ENCODE data around the gene AGBL4. TPM values are rescaled to one million over a fixed set of nuclear protein-coding genes. Genes with fewer than 3 reads are reported as not detected.
A peak's percentile ranks its signal among the peaks of the same experiment; 100 is the strongest.

AGBL4 gene
- polyA plus RNA-seq, 3 donors = 0.05 TPM; not detected in 2

DNA sequence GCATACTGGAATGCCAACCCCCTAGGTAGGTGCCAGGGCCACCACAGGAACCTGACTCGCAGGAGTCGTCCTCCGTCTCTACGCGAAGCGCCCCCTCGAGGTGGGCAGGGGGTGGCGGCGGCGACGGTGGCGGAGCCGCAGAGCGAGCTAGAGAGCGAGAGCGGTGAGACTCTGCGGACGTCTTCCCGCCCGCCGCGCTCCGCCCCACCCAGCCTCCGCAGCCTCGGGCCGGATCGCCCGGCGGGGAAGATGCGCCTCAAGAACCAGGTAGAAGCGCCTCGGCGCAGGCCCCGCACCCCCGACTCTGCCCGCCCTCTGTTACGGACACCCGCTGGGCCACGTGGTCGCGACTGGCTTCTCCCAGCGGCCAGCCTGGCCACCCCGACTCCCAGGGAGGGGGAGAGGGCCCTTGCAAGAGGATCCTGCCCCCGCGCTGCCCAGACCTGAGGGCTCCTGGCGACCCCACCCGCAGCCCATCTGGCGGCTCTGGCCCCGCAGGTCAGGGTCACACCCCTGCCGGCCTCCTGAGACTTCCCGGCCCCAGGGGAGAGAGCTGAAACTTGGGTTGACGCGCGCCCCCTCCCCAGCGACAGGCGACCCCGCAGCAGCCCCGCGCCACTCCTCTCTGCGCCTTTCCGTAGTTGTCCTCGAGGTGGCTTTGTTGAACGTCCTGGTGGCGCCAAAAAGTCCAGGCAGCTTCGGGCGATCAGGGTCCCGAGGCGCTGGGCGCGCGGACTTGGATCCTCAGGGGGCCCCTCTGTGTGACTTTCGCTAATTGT lies 24.4 kb upstream of the AGBL4 start:
- Histone ChIP-seq H3K4me1 (ENCODE audit: control insufficient read depth in 1 of 2, insufficient read depth in 2 of 2, low read length in 2 of 2) (no peaks in the 10 kb centered on the region), H2AFZ (ENCODE audit: insufficient read depth, low read depth, low read length, poor library complexity, severe bottlenecking) (peak overlapping the region; percentile 12), H3K9me3 (replicated peaks in 1 of 2; ENCODE audit: control insufficient read depth in 1 of 2, insufficient read depth in 1 of 2, low read length in 2 of 2) (peaks cover 0 to 5% of the 10 kb centered on the region in 2 donors), H3K27me3 (ENCODE audit: control insufficient read depth in 2 of 2, insufficient read depth in 2 of 2, low read length in 2 of 2) (peaks cover 42 to 46% of the 10 kb centered on the region in 2 donors), H4K20me1 (ENCODE audit: insufficient read depth, low read length) (no peaks in the 10 kb centered on the region), H3K36me3 (replicated peaks in 1 of 2; ENCODE audit: control insufficient read depth in 1 of 2, insufficient read depth in 2 of 2, low read length in 2 of 2) (no peaks in the 10 kb centered on the region), H3K4me3 (replicated peaks in 1 of 3; ENCODE audit: low read depth in 2 of 3, low read length in 3 of 3) (no peak overlapping the region), H3K79me2 (ENCODE audit: insufficient read depth, low read length) (no peaks in the 10 kb centered on the region), H3K9ac (ENCODE audit: insufficient read depth, low read length, poor library complexity, severe bottlenecking) (no peak overlapping the region), H3K27ac (ENCODE audit: low read depth in 1 of 2, low read length in 2 of 2) (no peak overlapping the region), H3K4me2 (replicated peaks; ENCODE audit: extremely low read depth, low read length, poor library complexity, severe bottlenecking) (peak overlapping the region; percentile 3)
- Mint-ChIP-seq H3K4me1 (peaks cover 2% of the 10 kb centered on the region), H3K4me3 (peak overlapping the region in 1 of 2 donors; percentile 76), H3K27ac (no peak overlapping the region), H3K9me3 (peaks cover 0 to 12% (median 6%) of the 10 kb centered on the region in 7 donors), H3K27me3 (ENCODE audit: low read depth in 3 of 3) (peaks cover 29 to 35% (median 33%) of the 10 kb centered on the region in 3 donors), H3K36me3 (no peaks in the 10 kb centered on the region)
- intact Hi-C loops (cut with micrococcal nuclease) = no loop called here
- no peak for DNase-seq
- 4% methylated on average over 54 of the region's 72 CpGs for WGBS (ENCODE audit: insufficient coverage)
- TF ChIP-seq, protein P1, sequence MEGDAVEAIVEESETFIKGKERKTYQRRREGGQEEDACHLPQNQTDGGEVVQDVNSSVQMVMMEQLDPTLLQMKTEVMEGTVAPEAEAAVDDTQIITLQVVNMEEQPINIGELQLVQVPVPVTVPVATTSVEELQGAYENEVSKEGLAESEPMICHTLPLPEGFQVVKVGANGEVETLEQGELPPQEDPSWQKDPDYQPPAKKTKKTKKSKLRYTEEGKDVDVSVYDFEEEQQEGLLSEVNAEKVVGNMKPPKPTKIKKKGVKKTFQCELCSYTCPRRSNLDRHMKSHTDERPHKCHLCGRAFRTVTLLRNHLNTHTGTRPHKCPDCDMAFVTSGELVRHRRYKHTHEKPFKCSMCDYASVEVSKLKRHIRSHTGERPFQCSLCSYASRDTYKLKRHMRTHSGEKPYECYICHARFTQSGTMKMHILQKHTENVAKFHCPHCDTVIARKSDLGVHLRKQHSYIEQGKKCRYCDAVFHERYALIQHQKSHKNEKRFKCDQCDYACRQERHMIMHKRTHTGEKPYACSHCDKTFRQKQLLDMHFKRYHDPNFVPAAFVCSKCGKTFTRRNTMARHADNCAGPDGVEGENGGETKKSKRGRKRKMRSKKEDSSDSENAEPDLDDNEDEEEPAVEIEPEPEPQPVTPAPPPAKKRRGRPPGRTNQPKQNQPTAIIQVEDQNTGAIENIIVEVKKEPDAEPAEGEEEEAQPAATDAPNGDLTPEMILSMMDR (IDR thresholded peaks at IDR 0.05) = no peak

DNA sequence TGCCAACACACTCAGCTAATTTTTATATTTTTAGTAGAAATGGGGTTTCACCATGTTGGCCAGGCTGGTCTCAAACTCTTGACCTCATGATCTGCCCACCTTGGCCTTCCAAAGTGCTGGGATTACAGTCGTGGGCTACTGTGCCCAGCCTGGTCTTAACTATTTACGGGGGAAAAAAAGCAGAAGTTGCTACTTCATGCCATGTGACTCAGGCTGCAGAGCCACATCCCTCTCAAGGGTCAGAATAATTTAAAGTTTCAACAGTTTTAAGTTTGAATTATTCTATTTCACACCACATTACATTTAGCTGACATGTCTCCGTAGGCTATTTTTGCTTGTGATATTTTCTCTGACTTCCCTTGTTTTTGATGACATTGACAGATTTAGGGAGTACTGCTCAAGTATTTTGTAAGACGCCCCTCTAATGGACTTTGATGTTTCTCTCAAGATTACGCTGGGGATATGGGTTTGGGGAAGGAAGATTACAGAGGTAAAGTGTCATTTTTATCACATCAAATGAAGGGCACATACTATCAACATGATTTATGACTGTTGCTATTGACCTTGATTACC lies 14.6 kb upstream of the AGBL4 start:
- Histone ChIP-seq H3K27me3 (ENCODE audit: control insufficient read depth in 2 of 2, insufficient read depth in 2 of 2, low read length in 2 of 2) (peaks cover 0 to 4% of the 10 kb centered on the region in 2 donors), H3K4me2 (replicated peaks; ENCODE audit: extremely low read depth, low read length, poor library complexity, severe bottlenecking) (no peak overlapping the region), H3K4me1 (ENCODE audit: control insufficient read depth in 1 of 2, insufficient read depth in 2 of 2, low read length in 2 of 2) (no peaks in the 10 kb centered on the region), H3K9me3 (replicated peaks in 1 of 2; ENCODE audit: control insufficient read depth in 1 of 2, insufficient read depth in 1 of 2, low read length in 2 of 2) (no peaks in the 10 kb centered on the region), H2AFZ (ENCODE audit: insufficient read depth, low read depth, low read length, poor library complexity, severe bottlenecking) (no peak overlapping the region), H3K79me2 (ENCODE audit: insufficient read depth, low read length) (no peaks in the 10 kb centered on the region), H4K20me1 (ENCODE audit: insufficient read depth, low read length) (no peaks in the 10 kb centered on the region), H3K27ac (ENCODE audit: low read depth in 1 of 2, low read length in 2 of 2) (no peak overlapping the region), H3K9ac (ENCODE audit: insufficient read depth, low read length, poor library complexity, severe bottlenecking) (no peak overlapping the region), H3K4me3 (replicated peaks in 1 of 3; ENCODE audit: low read depth in 2 of 3, low read length in 3 of 3) (no peak overlapping the region), H3K36me3 (replicated peaks in 1 of 2; ENCODE audit: control insufficient read depth in 1 of 2, insufficient read depth in 2 of 2, low read length in 2 of 2) (no peaks in the 10 kb centered on the region)
- Mint-ChIP-seq H3K9me3 (peaks cover 0 to 3% (median 0%) of the 10 kb centered on the region in 7 donors), H3K27ac (no peak overlapping the region), H3K27me3 (ENCODE audit: low read depth in 3 of 3) (peaks cover 0 to 9% (median 5%) of the 10 kb centered on the region in 3 donors), H3K36me3 (no peaks in the 10 kb centered on the region), H3K4me3 (no peak overlapping the region), H3K4me1 (no peaks in the 10 kb centered on the region)
- WGBS (ENCODE audit: insufficient coverage) = 11% methylated on average over 2 of the region's 5 CpGs
- intact Hi-C loops (cut with micrococcal nuclease) = no loop called here
- TF ChIP-seq, protein P1 (IDR thresholded peaks at IDR 0.05) = no peak
- no peak for DNase-seq
